HUES64 (cell line): ENCODE measurements around the gene SHROOM4.

Source experiments
- H3K27ac ChIP-seq: 2 replicates; pipeline ENCODE4 v1.7.0; 2013; ENCODE audit warnings: low read depth, low read length, inconsistent platforms
- H3K27me3 ChIP-seq: 2 replicates; pipeline ENCODE4 v1.6.1; 2013; ENCODE audit warnings: mild to moderate bottlenecking, low read length; ENCODE audit not compliant: insufficient read depth
- H3K36me3 ChIP-seq: 2 replicates; pipeline ENCODE4 v1.6.1; 2013; ENCODE audit warnings: mild to moderate bottlenecking, low read length; ENCODE audit not compliant: insufficient read depth
- H3K4me1 ChIP-seq: 2 replicates; pipeline ENCODE4 v1.6.1; 2013; ENCODE audit warnings: mild to moderate bottlenecking, low read length, moderate library complexity; ENCODE audit not compliant: insufficient read depth
- H3K4me3 ChIP-seq: 2 replicates; pipeline ENCODE4 v1.5.1; 2013; ENCODE audit warnings: mild to moderate bottlenecking, low read length, moderate library complexity
- H3K9ac ChIP-seq: 2 replicates; pipeline ENCODE4 v1.6.1; 2013; ENCODE audit warnings: mild to moderate bottlenecking, low read depth, low read length
- H3K9me3 ChIP-seq: 2 replicates; pipeline ENCODE4 v1.6.1; 2013; ENCODE audit warnings: low read depth, low read length; ENCODE audit not compliant: insufficient read depth
- WGBS: fragments of 150-250, 120-280 bp; methylation state at CpG from one replicate; pipeline ENCODE4 v1.1.7; 2013; ENCODE audit warnings: missing lambda C conversion rate; 5-methylcytosine and 5-hydroxymethylcytosine counted together

SHROOM4 gene

GRCh38 chrX:50618788-50619558 is 195.0 kb downstream of the SHROOM4 start:
- no peak overlapping the region for H3K9ac ChIP-seq

GRCh38 chrX:50617183-50617582 is 196.8 kb downstream of the SHROOM4 start:
- Histone ChIP-seq H3K27ac (no peak overlapping the region), H3K9ac (no peak overlapping the region), H3K4me3 (no peak overlapping the region), H3K9me3 (no peaks in the 10 kb centered on the region), H3K27me3 (no peaks in the 10 kb centered on the region), H3K36me3 (no peaks in the 10 kb centered on the region), H3K4me1 (peaks cover 41% of the 10 kb centered on the region)

More at GRCh38 chrX:50618788-50619558, 195.0 kb downstream of the SHROOM4 start:
- H3K4me1 ChIP-seq, result peaks cover 34% of the 10 kb centered on the region
- no peak overlapping the region for H3K27ac ChIP-seq
- no peak overlapping the region for H3K4me3 ChIP-seq
- H3K27me3 ChIP-seq, result no peaks in the 10 kb centered on the region
- WGBS, result 81% methylated on average over 11 of the region's 12 CpGs
- no peaks in the 10 kb centered on the region for H3K36me3 ChIP-seq
- no peaks in the 10 kb centered on the region for H3K9me3 ChIP-seq

GRCh38 chrX:50615570-50616158 is 198.3 kb downstream of the SHROOM4 start:
- H3K36me3 ChIP-seq, result no peaks in the 10 kb centered on the region
- H3K4me1 ChIP-seq, result peaks cover 41% of the 10 kb centered on the region
- H3K4me3 ChIP-seq, result no peak overlapping the region
- no peak overlapping the region for H3K9ac ChIP-seq
- peak overlapping the region; percentile 81 for H3K27ac ChIP-seq
- no peaks in the 10 kb centered on the region for H3K27me3 ChIP-seq
- H3K9me3 ChIP-seq, result no peaks in the 10 kb centered on the region
- WGBS, result 76% methylated on average over 8 of the region's 8 CpGs

- Histone ChIP-seq H3K36me3 (no peaks in the 10 kb centered on the region), H3K9ac (no peak overlapping the region), H3K9me3 (no peaks in the 10 kb centered on the region), H3K4me1 (peaks cover 41% of the 10 kb centered on the region), H3K27me3 (no peaks in the 10 kb centered on the region), H3K27ac (peak overlapping the region; percentile 71; the same call in 1 of the 2 replicates), H3K4me3 (no peak overlapping the region)
- WGBS, result no CpG with 5 or more reads among the region's 1 CpG
Observed at GRCh38 chrX:50614460-50614859, 199.5 kb downstream of the SHROOM4 start.

- H3K4me3 ChIP-seq, result no peak overlapping the region
- peaks cover 35% of the 10 kb centered on the region for H3K4me1 ChIP-seq
- H3K27me3 ChIP-seq, result no peaks in the 10 kb centered on the region
- no peak overlapping the region for H3K9ac ChIP-seq
- H3K9me3 ChIP-seq, result no peaks in the 10 kb centered on the region
- peak overlapping the region; percentile 25; the same call in 1 of the 2 replicates for H3K27ac ChIP-seq
- no CpG with 5 or more reads among the region's 2 CpGs for WGBS
- H3K36me3 ChIP-seq, result no peaks in the 10 kb centered on the region
Observed at GRCh38 chrX:50613846-50614245, 200.1 kb downstream of the SHROOM4 start.

- no peak overlapping the region for H3K9ac ChIP-seq
- no peak overlapping the region for H3K27ac ChIP-seq
- H3K27me3 ChIP-seq, result no peaks in the 10 kb centered on the region
- H3K4me1 ChIP-seq, result peaks cover 23% of the 10 kb centered on the region
- no peaks in the 10 kb centered on the region for H3K9me3 ChIP-seq
- no peak overlapping the region for H3K4me3 ChIP-seq
- H3K36me3 ChIP-seq, result no peaks in the 10 kb centered on the region
Observed at GRCh38 chrX:50609796-50610195, 204.2 kb downstream of the SHROOM4 start.

GRCh38 chrX:50606300-50606950 is 207.6 kb downstream of the SHROOM4 start:
- Histone ChIP-seq H3K36me3 (no peaks in the 10 kb centered on the region), H3K27me3 (no peaks in the 10 kb centered on the region), H3K27ac (no peak overlapping the region; the same call in 1 of the 2 replicates), H3K9me3 (no peaks in the 10 kb centered on the region), H3K9ac (no peak overlapping the region), H3K4me3 (no peak overlapping the region), H3K4me1 (peaks cover 9% of the 10 kb centered on the region; the same call in 1 of the 2 replicates)
- 7% methylated on average over 2 of the region's 3 CpGs for WGBS

- no peak overlapping the region for H3K9ac ChIP-seq
- no peaks in the 10 kb centered on the region for H3K9me3 ChIP-seq
- H3K27me3 ChIP-seq, result no peaks in the 10 kb centered on the region
- peaks cover 18% of the 10 kb centered on the region for H3K4me1 ChIP-seq
- H3K4me3 ChIP-seq, result no peak overlapping the region
- H3K27ac ChIP-seq, result peak overlapping the region; percentile 5; the same call in 1 of the 2 replicates
- H3K36me3 ChIP-seq, result no peaks in the 10 kb centered on the region
Observed at GRCh38 chrX:50596056-50596455, 217.9 kb downstream of the SHROOM4 start.

GRCh38 chrX:50594788-50595187 is 219.2 kb downstream of the SHROOM4 start:
- H3K4me1 ChIP-seq, result peaks cover 18% of the 10 kb centered on the region
- H3K27me3 ChIP-seq, result no peaks in the 10 kb centered on the region
- 0 out of 2 replicates have a peak overlapping the region, but pooled peaks have one; percentile 27 for H3K4me3 ChIP-seq
- H3K9ac ChIP-seq, result peak overlapping the region; percentile 25; the same call in 1 of the 2 replicates
- peak overlapping the region; percentile 96 for H3K27ac ChIP-seq
- H3K36me3 ChIP-seq, result no peaks in the 10 kb centered on the region
- no peaks in the 10 kb centered on the region for H3K9me3 ChIP-seq

GRCh38 chrX:50586980-50587379 is 227.0 kb downstream of the SHROOM4 start:
- H3K27ac ChIP-seq, result no peak overlapping the region

GRCh38 chrX:50586407-50586806 is 227.6 kb downstream of the SHROOM4 start:
- Histone ChIP-seq H3K27ac (no peak overlapping the region), H3K4me1 (no peaks in the 10 kb centered on the region), H3K4me3 (no peak overlapping the region), H3K9ac (no peak overlapping the region), H3K36me3 (no peaks in the 10 kb centered on the region), H3K9me3 (no peaks in the 10 kb centered on the region), H3K27me3 (peaks cover 21% of the 10 kb centered on the region)

More at GRCh38 chrX:50586980-50587379, 227.0 kb downstream of the SHROOM4 start:
- H3K9me3 ChIP-seq, result no peaks in the 10 kb centered on the region
- H3K9ac ChIP-seq, result no peak overlapping the region
- peaks cover 21% of the 10 kb centered on the region for H3K27me3 ChIP-seq
- 100% methylated on average over 2 of the region's 3 CpGs for WGBS
- no peaks in the 10 kb centered on the region for H3K4me1 ChIP-seq
- H3K36me3 ChIP-seq, result no peaks in the 10 kb centered on the region
- H3K4me3 ChIP-seq, result no peak overlapping the region
